ENCODE results near the gene NUAK1.

The NUAK1 gene

GRCh38 chr12:106113042-106113441, 25.7 kb downstream of the NUAK1 start:
- peak; percentile 16 to 21 for DNase-seq (ENCODE audit: extremely low read depth in 1 of 2, low read depth in 1 of 2)

- no peak for DNase-seq (ENCODE audit: extremely low read depth in 1 of 2, low read depth in 1 of 2)
These were observed 26.5 kb downstream of the NUAK1 start for GRCh38 chr12:106112145-106112821.

GRCh38 chr12:106110626-106111300, 28.0 kb downstream of the NUAK1 start:
- no peak for DNase-seq (ENCODE audit: extremely low read depth in 1 of 2, low read depth in 1 of 2)

GRCh38 chr12:106109168-106109910, 29.4 kb downstream of the NUAK1 start:
- no peak for DNase-seq (ENCODE audit: extremely low read depth in 1 of 2, low read depth in 1 of 2)

- DNase-seq (ENCODE audit: extremely low read depth in 1 of 2, low read depth in 1 of 2): no peak
These were observed 30.4 kb downstream of the NUAK1 start for GRCh38 chr12:106108185-106108835.

GRCh38 chr12:106107566-106107965, 31.2 kb downstream of the NUAK1 start:
- DNase-seq (ENCODE audit: extremely low read depth in 1 of 2, low read depth in 1 of 2): no peak

GRCh38 chr12:106106892-106107291, 31.9 kb downstream of the NUAK1 start:
- DNase-seq (ENCODE audit: extremely low read depth in 1 of 2, low read depth in 1 of 2): no peak

GRCh38 chr12:106106061-106106566, 32.6 kb downstream of the NUAK1 start:
- no peak for DNase-seq (ENCODE audit: extremely low read depth in 1 of 2, low read depth in 1 of 2)

- DNase-seq (ENCODE audit: extremely low read depth in 1 of 2, low read depth in 1 of 2): no peak
These were observed 37.0 kb downstream of the NUAK1 start for GRCh38 chr12:106101803-106102202.

- DNase-seq (ENCODE audit: extremely low read depth in 1 of 2, low read depth in 1 of 2): no peak
These were observed 40.0 kb downstream of the NUAK1 start for GRCh38 chr12:106098691-106099200.

- no peak for DNase-seq (ENCODE audit: extremely low read depth in 1 of 2, low read depth in 1 of 2)
These were observed 41.7 kb downstream of the NUAK1 start for GRCh38 chr12:106097011-106097410.

- no peak for DNase-seq (ENCODE audit: extremely low read depth in 1 of 2, low read depth in 1 of 2)
These were observed 42.4 kb downstream of the NUAK1 start for GRCh38 chr12:106096376-106096775.

- DNase-seq (ENCODE audit: extremely low read depth in 1 of 2, low read depth in 1 of 2): no peak
These were observed 44.5 kb downstream of the NUAK1 start for GRCh38 chr12:106094304-106094703.

- no peak for DNase-seq (ENCODE audit: extremely low read depth in 1 of 2, low read depth in 1 of 2)
These were observed 45.5 kb downstream of the NUAK1 start for GRCh38 chr12:106093246-106093645.

- no peak for DNase-seq (ENCODE audit: extremely low read depth in 1 of 2, low read depth in 1 of 2)
These were observed 47.3 kb downstream of the NUAK1 start for GRCh38 chr12:106091446-106091820.

- DNase-seq (ENCODE audit: extremely low read depth in 1 of 2, low read depth in 1 of 2): no peak
These were observed 47.9 kb downstream of the NUAK1 start for GRCh38 chr12:106090591-106091445.

GRCh38 chr12:106089935-106090334, 48.8 kb downstream of the NUAK1 start:
- no peak for DNase-seq (ENCODE audit: extremely low read depth in 1 of 2, low read depth in 1 of 2)

- DNase-seq (ENCODE audit: extremely low read depth in 1 of 2, low read depth in 1 of 2): no peak
These were observed 49.8 kb downstream of the NUAK1 start for GRCh38 chr12:106088811-106089485.

- DNase-seq (ENCODE audit: extremely low read depth in 1 of 2, low read depth in 1 of 2): no peak
These were observed 50.4 kb downstream of the NUAK1 start for GRCh38 chr12:106088246-106088808.
